ENCODE results near the gene HIP1.

DNA sequence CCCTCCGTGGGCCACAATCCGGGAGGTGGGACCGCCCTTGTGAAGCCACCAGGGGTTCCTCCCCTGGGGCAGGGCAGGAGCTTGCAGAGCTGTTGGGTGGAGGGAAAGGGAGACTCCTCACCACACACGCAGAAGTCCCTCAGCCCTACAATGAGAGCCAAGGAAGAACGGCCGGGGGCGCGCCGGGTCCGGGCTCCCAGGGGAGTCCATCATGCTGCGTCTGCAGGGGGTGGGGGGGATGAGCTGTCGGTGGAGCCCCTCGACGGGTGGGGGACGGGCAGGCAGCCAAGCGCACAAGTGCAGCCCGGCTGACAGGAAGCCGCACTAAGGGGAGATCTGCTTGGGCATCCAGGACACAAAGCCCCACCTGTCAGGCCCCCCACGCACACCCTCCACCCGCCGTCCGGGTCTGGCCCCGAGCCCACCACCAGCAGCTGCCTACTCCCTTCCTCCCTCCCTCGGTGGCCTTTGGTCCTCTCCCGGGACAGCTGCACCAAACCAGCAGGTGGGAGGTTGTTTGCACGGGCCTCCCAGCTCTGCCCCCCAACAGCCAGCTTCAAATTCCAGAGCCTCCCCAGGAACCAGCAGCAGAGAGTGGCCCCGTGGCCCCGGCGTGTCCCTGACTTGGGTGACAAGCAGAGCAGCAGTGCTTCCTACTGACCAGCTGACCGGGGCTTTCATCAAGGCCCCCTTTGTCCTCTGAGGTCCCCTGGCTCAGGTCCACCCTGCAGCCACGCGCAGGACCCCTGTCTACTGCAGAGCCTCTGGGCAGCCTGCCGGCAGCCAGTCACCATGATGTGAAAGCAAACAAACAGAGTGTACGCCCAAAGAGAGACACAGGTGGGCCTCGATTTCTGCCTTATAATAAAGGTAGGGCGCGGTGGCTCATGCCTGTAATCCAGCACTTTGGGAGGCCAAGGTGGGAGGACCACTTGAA, 50.3 kb downstream of the HIP1 start:
- TF ChIP-seq, protein P1, sequence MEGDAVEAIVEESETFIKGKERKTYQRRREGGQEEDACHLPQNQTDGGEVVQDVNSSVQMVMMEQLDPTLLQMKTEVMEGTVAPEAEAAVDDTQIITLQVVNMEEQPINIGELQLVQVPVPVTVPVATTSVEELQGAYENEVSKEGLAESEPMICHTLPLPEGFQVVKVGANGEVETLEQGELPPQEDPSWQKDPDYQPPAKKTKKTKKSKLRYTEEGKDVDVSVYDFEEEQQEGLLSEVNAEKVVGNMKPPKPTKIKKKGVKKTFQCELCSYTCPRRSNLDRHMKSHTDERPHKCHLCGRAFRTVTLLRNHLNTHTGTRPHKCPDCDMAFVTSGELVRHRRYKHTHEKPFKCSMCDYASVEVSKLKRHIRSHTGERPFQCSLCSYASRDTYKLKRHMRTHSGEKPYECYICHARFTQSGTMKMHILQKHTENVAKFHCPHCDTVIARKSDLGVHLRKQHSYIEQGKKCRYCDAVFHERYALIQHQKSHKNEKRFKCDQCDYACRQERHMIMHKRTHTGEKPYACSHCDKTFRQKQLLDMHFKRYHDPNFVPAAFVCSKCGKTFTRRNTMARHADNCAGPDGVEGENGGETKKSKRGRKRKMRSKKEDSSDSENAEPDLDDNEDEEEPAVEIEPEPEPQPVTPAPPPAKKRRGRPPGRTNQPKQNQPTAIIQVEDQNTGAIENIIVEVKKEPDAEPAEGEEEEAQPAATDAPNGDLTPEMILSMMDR (IDR thresholded peaks at IDR 0.05): no peak
- TF ChIP-seq RFX5 (IDR thresholded peaks at IDR 0.05; ENCODE audit: low read length) (no peak), TAF1 (IDR thresholded peaks at IDR 0.05; ENCODE audit: borderline replicate concordance, low read depth, low read length) (no peak), POLR2AphosphoS5 (IDR thresholded peaks at IDR 0.05; ENCODE audit: low read depth, low read length) (no peak)
- TF ChIP-seq, protein P2, sequence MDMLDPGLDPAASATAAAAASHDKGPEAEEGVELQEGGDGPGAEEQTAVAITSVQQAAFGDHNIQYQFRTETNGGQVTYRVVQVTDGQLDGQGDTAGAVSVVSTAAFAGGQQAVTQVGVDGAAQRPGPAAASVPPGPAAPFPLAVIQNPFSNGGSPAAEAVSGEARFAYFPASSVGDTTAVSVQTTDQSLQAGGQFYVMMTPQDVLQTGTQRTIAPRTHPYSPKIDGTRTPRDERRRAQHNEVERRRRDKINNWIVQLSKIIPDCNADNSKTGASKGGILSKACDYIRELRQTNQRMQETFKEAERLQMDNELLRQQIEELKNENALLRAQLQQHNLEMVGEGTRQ (IDR thresholded peaks at IDR 0.05; ENCODE audit: borderline replicate concordance, low read depth, low read length): no peak
